ENCODE data around the gene KLHDC9. TPM values are rescaled to one million over a fixed set of nuclear protein-coding genes. Genes with fewer than 3 reads are reported as not detected.

KLHDC9 gene
- total and polyA plus RNA-seq, 5 donors from 2014 or later: 0.28 to 0.46 TPM; not detected in 3

DNA sequence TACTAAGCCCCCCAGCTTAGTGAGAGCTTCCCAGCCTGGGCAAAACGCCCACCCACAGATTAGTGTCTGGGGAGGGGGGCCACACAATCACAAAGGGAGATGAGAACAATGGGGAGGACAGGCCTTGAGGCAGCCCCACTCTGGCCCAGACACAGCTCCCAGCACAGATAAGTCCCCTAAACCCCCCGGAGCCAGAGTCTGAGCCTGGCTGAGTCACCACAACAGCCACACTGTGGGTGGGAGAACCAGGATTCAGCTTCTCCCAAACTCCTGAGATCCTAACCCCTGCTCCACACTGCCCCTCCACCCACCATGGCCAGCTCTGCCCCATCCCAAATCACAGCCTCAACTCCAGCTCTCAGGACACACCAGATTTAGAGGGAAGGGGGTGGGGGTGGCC is 13.0 kb upstream of the KLHDC9 start:
- DNase-seq (no peak), ATAC-seq (ENCODE audit: low read depth in 2 of 2) (no peak)
- H3K9me3 ChIP-seq (ENCODE audit: control insufficient read depth in 2 of 2, low read length in 2 of 2): no peaks in the 10 kb centered on the region
- H3K27ac Mint-ChIP-seq: no peak overlapping the region
- H3K27me3 ChIP-seq (ENCODE audit: control insufficient read depth, insufficient read depth, low read length): no peaks in the 10 kb centered on the region
- no peak overlapping the region for H3K4me3 ChIP-seq (ENCODE audit: low read depth, low read length)
- H3K36me3 ChIP-seq (ENCODE audit: control insufficient read depth, insufficient read depth, low read length): no peaks in the 10 kb centered on the region
- no peaks in the 10 kb centered on the region for H3K4me1 ChIP-seq (ENCODE audit: control insufficient read depth, insufficient read depth, low read length, poor library complexity, severe bottlenecking)
- no peaks in the 10 kb centered on the region for H3K36me3 Mint-ChIP-seq
- no peak overlapping the region for H3K4me3 Mint-ChIP-seq
- H3K9me3 Mint-ChIP-seq: no peaks in the 10 kb centered on the region
- no peaks in the 10 kb centered on the region for H3K27me3 Mint-ChIP-seq
- H3K4me1 Mint-ChIP-seq: peaks cover 0 to 2% (median 0%) of the 10 kb centered on the region in 4 donors
- no peak overlapping the region for H3K27ac ChIP-seq (ENCODE audit: insufficient read depth, low read length, poor library complexity, severe bottlenecking)

- no peaks in the 10 kb centered on the region for H3K27me3 Mint-ChIP-seq
These were observed 11.7 kb upstream of the KLHDC9 start for GRCh38 chr1:161086457-161086856.

DNA sequence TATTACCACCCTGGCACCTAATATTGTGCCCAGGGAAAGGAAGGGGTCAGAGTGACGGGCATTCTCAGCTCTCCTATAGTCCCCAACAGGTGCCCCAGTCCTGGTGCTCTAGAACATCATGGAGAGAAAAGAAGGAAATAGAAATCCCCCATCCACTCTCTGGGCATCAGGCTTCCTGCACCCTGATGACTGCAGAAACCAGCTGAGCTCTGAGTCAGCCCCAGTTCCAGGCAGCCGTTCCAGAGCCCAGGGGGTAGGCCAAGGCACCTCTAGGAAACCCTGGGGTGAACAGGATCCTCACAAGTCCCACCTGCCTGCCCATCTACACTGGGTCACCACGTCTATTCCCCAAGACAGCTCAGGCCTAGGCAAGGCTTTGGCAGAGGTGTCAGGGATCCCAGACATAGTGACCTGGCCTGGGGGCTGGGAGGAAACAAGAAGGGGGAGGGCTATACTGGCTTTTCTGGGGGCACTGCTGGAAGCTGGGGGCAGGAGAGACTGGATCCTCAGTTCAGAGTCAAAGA is 9.5 kb upstream of the KLHDC9 start:
- Histone ChIP-seq H3K27ac (ENCODE audit: insufficient read depth, low read length, poor library complexity, severe bottlenecking) (no peak overlapping the region), H3K27me3 (ENCODE audit: control insufficient read depth, insufficient read depth, low read length) (no peaks in the 10 kb centered on the region), H3K4me3 (ENCODE audit: low read depth, low read length) (no peak overlapping the region), H3K4me1 (ENCODE audit: control insufficient read depth, insufficient read depth, low read length, poor library complexity, severe bottlenecking) (no peaks in the 10 kb centered on the region), H3K36me3 (ENCODE audit: control insufficient read depth, insufficient read depth, low read length) (no peaks in the 10 kb centered on the region), H3K9me3 (ENCODE audit: control insufficient read depth in 2 of 2, low read length in 2 of 2) (no peaks in the 10 kb centered on the region)
- H3K4me3 Mint-ChIP-seq: no peak overlapping the region
- no peaks in the 10 kb centered on the region for H3K27me3 Mint-ChIP-seq
- no peaks in the 10 kb centered on the region for H3K36me3 Mint-ChIP-seq
- H3K27ac Mint-ChIP-seq: no peak overlapping the region
- ATAC-seq (ENCODE audit: low read depth in 2 of 2) (no peak), DNase-seq (no peak)
- no peaks in the 10 kb centered on the region for H3K9me3 Mint-ChIP-seq
- peaks cover 0 to 5% (median 1%) of the 10 kb centered on the region in 4 donors for H3K4me1 Mint-ChIP-seq

More at GRCh38 chr1:161086457-161086856, 11.7 kb upstream of the KLHDC9 start:
- no peak overlapping the region for H3K4me3 Mint-ChIP-seq
- no peak overlapping the region for H3K27ac Mint-ChIP-seq
- no peaks in the 10 kb centered on the region for H3K9me3 Mint-ChIP-seq
- ATAC-seq (ENCODE audit: low read depth in 2 of 2) (no peak), DNase-seq (no peak)
- Histone ChIP-seq H3K36me3 (ENCODE audit: control insufficient read depth, insufficient read depth, low read length) (no peaks in the 10 kb centered on the region), H3K4me1 (ENCODE audit: control insufficient read depth, insufficient read depth, low read length, poor library complexity, severe bottlenecking) (no peaks in the 10 kb centered on the region), H3K4me3 (ENCODE audit: low read depth, low read length) (no peak overlapping the region), H3K27me3 (ENCODE audit: control insufficient read depth, insufficient read depth, low read length) (no peaks in the 10 kb centered on the region), H3K27ac (ENCODE audit: insufficient read depth, low read length, poor library complexity, severe bottlenecking) (no peak overlapping the region), H3K9me3 (ENCODE audit: control insufficient read depth in 2 of 2, low read length in 2 of 2) (no peaks in the 10 kb centered on the region)
- H3K36me3 Mint-ChIP-seq: no peaks in the 10 kb centered on the region
- peaks cover 0 to 3% (median 1%) of the 10 kb centered on the region in 4 donors for H3K4me1 Mint-ChIP-seq

DNA sequence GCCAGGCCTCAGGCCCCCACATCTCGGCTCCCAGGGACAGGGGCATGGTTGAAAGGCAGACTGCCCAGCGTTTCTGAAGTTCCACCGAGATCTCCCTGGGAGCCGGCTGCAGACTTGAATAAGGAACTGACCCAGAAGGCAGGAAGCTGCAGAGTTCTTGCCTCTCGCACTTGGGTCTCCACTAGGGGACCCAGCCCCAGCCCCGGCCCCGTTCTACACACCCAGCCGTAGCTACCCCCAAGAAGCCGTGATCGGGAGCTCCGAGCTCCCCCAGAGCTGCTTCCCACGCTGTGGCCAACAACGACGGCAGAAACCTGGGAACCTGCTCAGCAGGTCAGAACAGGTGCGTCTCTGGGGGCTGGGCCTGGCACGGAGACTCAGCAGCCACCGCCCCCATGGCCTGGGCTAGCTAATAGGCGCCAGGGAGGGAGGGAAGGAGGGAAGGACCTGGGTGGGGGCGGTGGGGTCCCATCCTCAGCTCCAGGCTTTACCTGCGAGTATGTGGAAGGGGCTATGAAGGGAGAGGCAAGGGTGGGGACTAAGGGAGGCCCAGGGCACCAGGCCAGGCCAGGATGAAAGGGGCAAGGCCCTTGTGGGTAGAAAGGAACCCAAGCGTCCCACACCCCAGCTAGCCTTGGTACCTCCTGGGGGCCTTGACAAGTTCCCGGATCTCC is 8.8 kb upstream of the KLHDC9 start, which contains the start of gene NECTIN4:
Gene NECTIN4 (minus strand): TSS at position 308 of the 674 bp plus-strand sequence. CDS start 262 bp downstream, at position 46.
- peaks cover 0 to 5% (median 1%) of the 10 kb centered on the region in 4 donors for H3K4me1 Mint-ChIP-seq

GRCh38 chr1:161089938-161090337 is 8.2 kb upstream of the KLHDC9 start:
- no peaks in the 10 kb centered on the region for H3K27me3 Mint-ChIP-seq
- H3K4me1 Mint-ChIP-seq: peaks cover 0 to 5% (median 1%) of the 10 kb centered on the region in 4 donors
- H3K27ac ChIP-seq (ENCODE audit: insufficient read depth, low read length, poor library complexity, severe bottlenecking): no peak overlapping the region
- no peak overlapping the region for H3K27ac Mint-ChIP-seq
- H3K9me3 ChIP-seq (ENCODE audit: control insufficient read depth in 2 of 2, low read length in 2 of 2): no peaks in the 10 kb centered on the region
- H3K4me1 ChIP-seq (ENCODE audit: control insufficient read depth, insufficient read depth, low read length, poor library complexity, severe bottlenecking): no peaks in the 10 kb centered on the region
- no peaks in the 10 kb centered on the region for H3K36me3 Mint-ChIP-seq
- no peaks in the 10 kb centered on the region for H3K9me3 Mint-ChIP-seq
- no peak overlapping the region for H3K4me3 ChIP-seq (ENCODE audit: low read depth, low read length)
- DNase-seq (no peak), ATAC-seq (ENCODE audit: low read depth in 2 of 2) (no peak)
- no peaks in the 10 kb centered on the region for H3K27me3 ChIP-seq (ENCODE audit: control insufficient read depth, insufficient read depth, low read length)
- no peaks in the 10 kb centered on the region for H3K36me3 ChIP-seq (ENCODE audit: control insufficient read depth, insufficient read depth, low read length)
- no peak overlapping the region for H3K4me3 Mint-ChIP-seq

More for the DNA sequence above, 8.8 kb upstream of the KLHDC9 start, which contains the start of gene NECTIN4:
- H3K36me3 ChIP-seq (ENCODE audit: control insufficient read depth, insufficient read depth, low read length): no peaks in the 10 kb centered on the region
- Mint-ChIP-seq H3K4me3 (peak within 1 kb of the TSS in 1 of 4 donors; percentile 44), H3K27me3 (no peaks in the 10 kb centered on the region), H3K9me3 (no peaks in the 10 kb centered on the region), H3K27ac (no peak within 1 kb of the TSS), H3K36me3 (no peaks in the 10 kb centered on the region)
- no peak within 1 kb of the TSS for H3K4me3 ChIP-seq (ENCODE audit: low read depth, low read length)
- DNase-seq (no peak), ATAC-seq (ENCODE audit: low read depth in 2 of 2) (no peak)
- no peaks in the 10 kb centered on the region for H3K9me3 ChIP-seq (ENCODE audit: control insufficient read depth in 2 of 2, low read length in 2 of 2)
- H3K27ac ChIP-seq (ENCODE audit: insufficient read depth, low read length, poor library complexity, severe bottlenecking): no peak within 1 kb of the TSS
- no peaks in the 10 kb centered on the region for H3K27me3 ChIP-seq (ENCODE audit: control insufficient read depth, insufficient read depth, low read length)
- no peaks in the 10 kb centered on the region for H3K4me1 ChIP-seq (ENCODE audit: control insufficient read depth, insufficient read depth, low read length, poor library complexity, severe bottlenecking)

DNA sequence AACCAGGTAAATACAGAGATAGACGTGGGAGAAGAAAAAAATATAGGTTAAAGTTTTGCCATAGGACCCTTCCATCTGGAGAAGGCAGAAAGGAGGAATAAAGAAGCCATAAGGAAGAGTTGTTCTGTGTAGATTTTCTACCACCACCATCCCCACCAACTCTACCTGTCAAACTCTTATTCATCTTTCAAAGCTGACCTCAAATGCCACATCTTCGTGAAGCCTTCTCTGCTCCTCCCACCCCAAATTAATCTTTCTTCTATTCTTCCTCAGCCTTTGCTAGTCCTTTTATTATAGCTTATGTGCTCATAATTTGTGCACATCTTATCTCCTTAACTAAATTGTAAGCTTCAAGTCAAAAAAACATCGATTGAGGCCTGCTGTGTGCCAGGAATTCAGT is 7.5 kb upstream of the KLHDC9 start:
- Mint-ChIP-seq H3K9me3 (no peaks in the 10 kb centered on the region), H3K4me3 (peak overlapping the region in 1 of 4 donors; percentile 44), H3K36me3 (no peaks in the 10 kb centered on the region), H3K27ac (no peak overlapping the region), H3K4me1 (peaks cover 0 to 5% (median 1%) of the 10 kb centered on the region in 4 donors), H3K27me3 (no peaks in the 10 kb centered on the region)
- no peak for ATAC-seq (ENCODE audit: low read depth in 2 of 2)
- H3K4me1 ChIP-seq (ENCODE audit: control insufficient read depth, insufficient read depth, low read length, poor library complexity, severe bottlenecking): no peaks in the 10 kb centered on the region
- no peaks in the 10 kb centered on the region for H3K27me3 ChIP-seq (ENCODE audit: control insufficient read depth, insufficient read depth, low read length)
- DNase-seq: no peak
- no peak overlapping the region for H3K27ac ChIP-seq (ENCODE audit: insufficient read depth, low read length, poor library complexity, severe bottlenecking)
- no peak overlapping the region for H3K4me3 ChIP-seq (ENCODE audit: low read depth, low read length)
- no peaks in the 10 kb centered on the region for H3K9me3 ChIP-seq (ENCODE audit: control insufficient read depth in 2 of 2, low read length in 2 of 2)
- no peaks in the 10 kb centered on the region for H3K36me3 ChIP-seq (ENCODE audit: control insufficient read depth, insufficient read depth, low read length)

- no peaks in the 10 kb centered on the region for H3K36me3 Mint-ChIP-seq
- H3K36me3 ChIP-seq (ENCODE audit: control insufficient read depth, insufficient read depth, low read length): no peaks in the 10 kb centered on the region
- H3K27me3 Mint-ChIP-seq: no peaks in the 10 kb centered on the region
- no peak overlapping the region for H3K27ac ChIP-seq (ENCODE audit: insufficient read depth, low read length, poor library complexity, severe bottlenecking)
- no peaks in the 10 kb centered on the region for H3K4me1 ChIP-seq (ENCODE audit: control insufficient read depth, insufficient read depth, low read length, poor library complexity, severe bottlenecking)
- H3K4me3 ChIP-seq (ENCODE audit: low read depth, low read length): no peak overlapping the region
- no peak for ATAC-seq (ENCODE audit: low read depth in 2 of 2)
- H3K9me3 ChIP-seq (ENCODE audit: control insufficient read depth in 2 of 2, low read length in 2 of 2): no peaks in the 10 kb centered on the region
- H3K27me3 ChIP-seq (ENCODE audit: control insufficient read depth, insufficient read depth, low read length): no peaks in the 10 kb centered on the region
- H3K4me1 Mint-ChIP-seq: peaks cover 0 to 6% (median 1%) of the 10 kb centered on the region in 4 donors
- H3K27ac Mint-ChIP-seq: no peak overlapping the region
- DNase-seq: no peak
- H3K9me3 Mint-ChIP-seq: no peaks in the 10 kb centered on the region
- H3K4me3 Mint-ChIP-seq: no peak overlapping the region
These were observed 7.1 kb upstream of the KLHDC9 start for GRCh38 chr1:161091093-161091492.
